IPS-18c (cell line): ENCODE results near the gene NCOA5.

Experiments
- H3K4me3 ChIP-seq: 2 replicates; pipeline ENCODE4 v1.7.0; 2013; ENCODE audit warnings: low read depth, mild to moderate bottlenecking, low read length, moderate library complexity; ENCODE audit not compliant: insufficient read depth
- H3K9me3 ChIP-seq: one replicate; pipeline ENCODE4 v1.6.1; 2013; ENCODE audit warnings: mild to moderate bottlenecking, low read length, moderate library complexity; ENCODE audit not compliant: control insufficient read depth, insufficient read depth

Gene NCOA5

GRCh38 chr20:46036370-46036769 is 53.4 kb downstream of the NCOA5 start:
- H3K4me3 ChIP-seq = no peak overlapping the region
- H3K9me3 ChIP-seq = no peaks in the 10 kb centered on the region

GRCh38 chr20:46035713-46036112 is 54.0 kb downstream of the NCOA5 start:
- Histone ChIP-seq H3K9me3 (no peaks in the 10 kb centered on the region), H3K4me3 (no peak overlapping the region)

GRCh38 chr20:46035253-46035652 is 54.5 kb downstream of the NCOA5 start:
- Histone ChIP-seq H3K9me3 (no peaks in the 10 kb centered on the region), H3K4me3 (no peak overlapping the region)

GRCh38 chr20:46034039-46034438 is 55.7 kb downstream of the NCOA5 start:
- Histone ChIP-seq H3K4me3 (no peak overlapping the region), H3K9me3 (no peaks in the 10 kb centered on the region)

GRCh38 chr20:46031701-46032254 is 58.0 kb downstream of the NCOA5 start:
- Histone ChIP-seq H3K4me3 (peak overlapping the region; percentile 68), H3K9me3 (no peaks in the 10 kb centered on the region)

GRCh38 chr20:46031014-46031569 is 58.7 kb downstream of the NCOA5 start:
- Histone ChIP-seq H3K4me3 (peak overlapping the region; percentile 68), H3K9me3 (no peaks in the 10 kb centered on the region)

- peak overlapping the region; percentile 22; the same call in 1 of the 2 replicates for H3K4me3 ChIP-seq
- H3K9me3 ChIP-seq = no peaks in the 10 kb centered on the region
These were observed 59.3 kb downstream of the NCOA5 start for GRCh38 chr20:46030284-46031013.

- Histone ChIP-seq H3K4me3 (peak within 1 kb of the TSS; percentile 31), H3K9me3 (no peaks in the 10 kb centered on the region)
These were observed 60.9 kb downstream of the NCOA5 start, which contains the start of gene SLC12A5 for GRCh38 chr20:46028772-46029371. Gene SLC12A5 (plus strand): TSS chr20:46029215. CDS start chr20:46029345, 130 bp downstream.

- no peaks in the 10 kb centered on the region for H3K9me3 ChIP-seq
- H3K4me3 ChIP-seq = no peak overlapping the region
These were observed 61.7 kb downstream of the NCOA5 start for GRCh38 chr20:46028110-46028509.

GRCh38 chr20:46027245-46027853 is 62.4 kb downstream of the NCOA5 start:
- no peaks in the 10 kb centered on the region for H3K9me3 ChIP-seq
- H3K4me3 ChIP-seq = no peak overlapping the region

- H3K9me3 ChIP-seq = no peaks in the 10 kb centered on the region
- H3K4me3 ChIP-seq = no peak overlapping the region
These were observed 64.4 kb downstream of the NCOA5 start for GRCh38 chr20:46025376-46025783.

- Histone ChIP-seq H3K9me3 (no peaks in the 10 kb centered on the region), H3K4me3 (no peak overlapping the region)
These were observed 65.8 kb downstream of the NCOA5 start for GRCh38 chr20:46023999-46024398.

- Histone ChIP-seq H3K9me3 (no peaks in the 10 kb centered on the region), H3K4me3 (no peak overlapping the region)
These were observed 66.6 kb downstream of the NCOA5 start for GRCh38 chr20:46023148-46023484.

- Histone ChIP-seq H3K9me3 (no peaks in the 10 kb centered on the region), H3K4me3 (peak overlapping the region; percentile 70)
These were observed 67.2 kb downstream of the NCOA5 start for GRCh38 chr20:46022411-46023147.

GRCh38 chr20:46021361-46022359 is 68.1 kb downstream of the NCOA5 start:
- Histone ChIP-seq H3K4me3 (peak overlapping the region; percentile 70), H3K9me3 (no peaks in the 10 kb centered on the region)

- Histone ChIP-seq H3K9me3 (no peaks in the 10 kb centered on the region), H3K4me3 (no peak overlapping the region)
These were observed 69.2 kb downstream of the NCOA5 start for GRCh38 chr20:46020555-46020954.
